AG09309 (cell line): ENCODE data around the gene SLCO3A1.

ENCODE experiments used
- DNase-seq: peaks from one replicate; pipeline ENCODE4 v3.0.0-alpha.2; 2010; ENCODE audit warnings: low read depth
- H3K4me3 ChIP-seq: 2 replicates; pipeline ENCODE4 v1.5.1; 2011; ENCODE audit warnings: mild to moderate bottlenecking, low read depth, low read length, moderate library complexity; ENCODE audit not compliant: control insufficient read depth
- CTCF ChIP-seq: IDR thresholded peaks from 2 replicates; pipeline ENCODE4 v1.5.1; 2011; ENCODE audit warnings: mild to moderate bottlenecking, low read depth, low read length, inconsistent platforms; ENCODE audit not compliant: insufficient read depth, control insufficient read depth; ENCODE audit errors: missing control alignments

SLCO3A1 gene

GRCh38 chr15:91936182-91936775 lies 82.8 kb downstream of the SLCO3A1 start:
- no peak for DNase-seq
- H3K4me3 ChIP-seq: no peak overlapping the region

GRCh38 chr15:91936927-91937326 lies 83.4 kb downstream of the SLCO3A1 start:
- DNase-seq: no peak
- no peak overlapping the region for H3K4me3 ChIP-seq
- no peak for TF ChIP-seq CTCF

More at GRCh38 chr15:91936182-91936775, 82.8 kb downstream of the SLCO3A1 start:
- TF ChIP-seq CTCF: no peak

GRCh38 chr15:91938136-91938535 lies 84.6 kb downstream of the SLCO3A1 start:
- DNase-seq: no peak
- no peak overlapping the region for H3K4me3 ChIP-seq
- no peak for TF ChIP-seq CTCF

GRCh38 chr15:91939403-91939831 lies 85.9 kb downstream of the SLCO3A1 start:
- no peak overlapping the region for H3K4me3 ChIP-seq
- TF ChIP-seq CTCF: no peak
- no peak for DNase-seq

- no peak for DNase-seq
- no peak overlapping the region for H3K4me3 ChIP-seq
- no peak for TF ChIP-seq CTCF
These were observed 87.2 kb downstream of the SLCO3A1 start for GRCh38 chr15:91940496-91941381.

- H3K4me3 ChIP-seq: no peak overlapping the region
- DNase-seq: no peak
- TF ChIP-seq CTCF: no peak
These were observed 88.6 kb downstream of the SLCO3A1 start for GRCh38 chr15:91941871-91942658.
